Stimulated activated CD8-positive, alpha-beta memory T cell treated with anti-CD3 and anti-CD28 coated beads, Interleukin-4, amount 100 ng/mL, for 4 hours (primary cell): Measurements from ENCODE around the gene INTS6L.

Experiments
- DNase-seq, 2 donors: peaks; one replicate each; pipeline ENCODE4 v3.0.0-alpha.2; 2020; ENCODE audit warnings: low read depth in 2 of 2, low spot score in 1 of 2

The INTS6L gene, protein sequence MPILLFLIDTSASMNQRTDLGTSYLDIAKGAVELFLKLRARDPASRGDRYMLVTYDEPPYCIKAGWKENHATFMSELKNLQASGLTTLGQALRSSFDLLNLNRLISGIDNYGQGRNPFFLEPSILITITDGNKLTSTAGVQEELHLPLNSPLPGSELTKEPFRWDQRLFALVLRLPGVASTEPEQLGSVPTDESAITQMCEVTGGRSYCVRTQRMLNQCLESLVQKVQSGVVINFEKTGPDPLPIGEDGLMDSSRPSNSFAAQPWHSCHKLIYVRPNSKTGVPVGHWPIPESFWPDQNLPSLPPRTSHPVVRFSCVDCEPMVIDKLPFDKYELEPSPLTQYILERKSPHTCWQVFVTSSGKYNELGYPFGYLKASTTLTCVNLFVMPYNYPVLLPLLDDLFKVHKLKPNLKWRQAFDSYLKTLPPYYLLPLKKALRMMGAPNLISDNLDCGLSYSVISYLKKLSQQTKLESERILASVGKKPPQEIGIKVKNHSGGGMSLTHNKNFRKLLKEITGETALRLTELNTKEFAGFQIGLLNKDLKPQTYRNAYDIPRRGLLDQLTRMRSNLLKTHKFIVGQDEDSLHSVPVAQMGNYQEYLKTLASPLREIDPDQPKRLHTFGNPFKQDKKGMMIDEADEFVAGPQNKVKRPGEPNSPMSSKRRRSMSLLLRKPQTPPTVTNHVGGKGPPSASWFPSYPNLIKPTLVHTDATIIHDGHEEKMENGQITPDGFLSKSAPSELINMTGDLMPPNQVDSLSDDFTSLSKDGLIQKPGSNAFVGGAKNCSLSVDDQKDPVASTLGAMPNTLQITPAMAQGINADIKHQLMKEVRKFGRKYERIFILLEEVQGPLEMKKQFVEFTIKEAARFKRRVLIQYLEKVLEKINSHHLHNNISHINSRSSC

GRCh38 chrX:135520553-135521404 lies at the start of gene INTS6L:
TSS of gene INTS6L (plus strand) at chrX:135520660. CDS start at chrX:135520993, 333 bp downstream.
- DNase-seq = peak; percentile 50 to 72

- no peak for DNase-seq
Observed at GRCh38 chrX:135476378-135476777, 44.1 kb upstream of the INTS6L start.

- DNase-seq = no peak
Observed at GRCh38 chrX:135477576-135477975, 42.9 kb upstream of the INTS6L start.

- DNase-seq = no peak
Observed at GRCh38 chrX:135480076-135480475, 40.4 kb upstream of the INTS6L start.

DNA sequence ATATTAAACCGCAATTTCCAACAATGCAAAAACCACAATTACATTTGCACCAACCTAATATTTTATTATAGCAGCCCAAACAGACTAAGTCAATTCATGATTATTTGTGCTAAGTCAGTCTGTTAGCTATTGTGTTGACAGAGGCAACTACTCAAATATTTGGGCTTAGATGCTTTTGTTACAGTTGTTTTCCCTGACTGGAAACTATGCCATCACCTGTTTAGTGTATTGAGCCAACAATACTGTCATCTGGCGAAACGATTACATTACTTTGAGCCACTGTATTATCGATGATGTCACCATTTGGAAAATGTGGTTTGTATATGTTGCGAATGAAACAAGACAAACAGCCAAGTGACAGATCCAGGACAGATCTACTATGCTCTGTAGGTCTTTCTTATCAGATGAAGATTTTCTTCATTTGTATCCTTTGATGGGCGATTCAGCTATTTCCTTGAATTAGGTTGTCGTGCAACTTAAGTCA lies 38.7 kb upstream of the INTS6L start:
- no peak for DNase-seq

DNA sequence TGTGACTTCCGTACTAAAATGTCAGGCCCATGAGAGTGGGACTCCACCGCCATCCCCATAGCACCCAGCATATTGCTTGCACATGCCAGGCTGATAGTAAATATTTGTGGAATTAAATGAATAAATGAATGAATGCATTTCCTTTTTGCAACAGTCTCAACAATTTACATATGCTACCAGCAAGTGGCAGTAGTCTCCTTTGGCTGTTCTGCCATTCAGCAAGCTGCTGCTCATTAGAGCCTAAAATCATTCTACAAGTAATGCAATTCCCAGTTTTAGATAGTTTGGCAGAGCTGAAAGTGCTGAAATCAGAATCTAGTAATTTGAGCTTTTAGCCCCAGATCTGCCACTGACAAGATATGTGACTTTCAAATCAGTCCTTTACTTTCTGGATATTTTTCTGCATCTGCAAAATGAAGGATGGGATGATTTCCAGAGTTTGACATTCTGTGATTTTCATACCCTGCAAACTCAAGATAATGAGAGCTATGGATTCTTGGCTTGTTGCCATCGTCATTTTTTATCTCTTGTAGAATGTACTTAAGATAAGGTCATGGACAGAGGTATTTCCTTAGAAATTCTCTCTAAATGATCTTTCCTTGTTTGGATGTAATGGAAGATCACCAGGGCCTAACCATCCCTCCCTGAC lies 35.7 kb upstream of the INTS6L start:
- DNase-seq = no peak

DNA sequence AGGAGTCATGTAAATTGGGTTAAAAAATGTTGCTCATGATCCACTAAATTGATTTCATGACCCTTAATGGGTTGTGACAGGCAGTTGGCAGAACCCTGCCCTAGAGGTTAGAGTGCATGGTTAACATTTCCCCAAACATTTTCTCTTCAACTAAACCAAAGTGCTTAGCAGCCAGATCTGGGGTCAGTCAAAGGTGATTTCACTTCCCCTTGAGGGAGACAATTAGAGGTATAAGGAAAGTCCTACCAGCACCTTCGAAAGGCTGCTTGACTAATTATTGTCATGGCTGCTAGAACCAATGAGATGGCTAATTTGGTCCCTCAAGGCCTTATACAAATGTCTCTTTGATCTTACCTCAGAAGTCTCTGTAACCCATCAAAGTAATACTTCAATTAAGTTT lies 30.9 kb upstream of the INTS6L start:
- no peak for DNase-seq

- no peak for DNase-seq
Observed at GRCh38 chrX:135490979-135491514, 29.4 kb upstream of the INTS6L start.

DNA sequence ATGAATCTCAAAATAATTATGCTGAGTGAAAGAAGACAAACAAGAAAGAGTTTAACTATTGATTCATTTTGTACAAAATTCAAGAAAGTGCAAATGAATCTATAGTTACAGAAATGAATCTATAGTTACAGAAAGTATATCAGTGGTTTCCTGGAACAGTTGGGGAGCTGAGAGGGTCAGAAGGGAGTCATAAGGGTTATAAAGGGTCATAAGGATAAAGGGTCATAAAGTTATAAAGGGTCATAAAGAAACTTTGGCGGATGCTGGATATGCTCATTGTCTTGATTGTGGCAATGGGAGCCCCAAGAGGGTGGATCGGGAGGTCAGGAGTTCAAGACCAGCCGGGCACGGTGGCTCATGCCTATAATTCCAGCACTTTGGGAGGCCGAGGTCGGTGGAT lies 26.0 kb upstream of the INTS6L start:
- DNase-seq = no peak

GRCh38 chrX:135497736-135498135 lies 22.7 kb upstream of the INTS6L start:
- DNase-seq = no peak

DNA sequence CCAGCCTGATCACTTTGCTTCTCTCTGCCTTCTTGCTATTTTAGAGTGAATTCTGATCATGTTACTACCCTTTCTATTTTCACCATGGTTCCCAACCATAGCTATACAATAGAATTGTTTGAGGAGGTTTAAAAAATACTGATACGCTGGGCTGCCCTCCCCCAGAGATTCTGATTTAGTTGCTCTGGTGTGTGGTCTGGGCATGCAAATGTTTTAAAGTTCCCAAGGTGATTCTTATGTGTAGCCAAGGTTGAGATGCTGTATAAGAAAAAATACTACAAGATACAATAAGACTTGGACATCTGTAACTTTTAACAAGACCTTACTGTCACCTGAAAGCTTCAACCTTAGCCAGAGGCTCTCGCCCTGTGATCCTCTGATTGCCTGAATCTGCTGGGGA lies 22.2 kb upstream of the INTS6L start:
- DNase-seq = no peak

- DNase-seq = no peak
Observed at GRCh38 chrX:135505351-135505750, 15.1 kb upstream of the INTS6L start.

- DNase-seq = no peak
Observed at GRCh38 chrX:135509885-135510284, 10.6 kb upstream of the INTS6L start.

DNA sequence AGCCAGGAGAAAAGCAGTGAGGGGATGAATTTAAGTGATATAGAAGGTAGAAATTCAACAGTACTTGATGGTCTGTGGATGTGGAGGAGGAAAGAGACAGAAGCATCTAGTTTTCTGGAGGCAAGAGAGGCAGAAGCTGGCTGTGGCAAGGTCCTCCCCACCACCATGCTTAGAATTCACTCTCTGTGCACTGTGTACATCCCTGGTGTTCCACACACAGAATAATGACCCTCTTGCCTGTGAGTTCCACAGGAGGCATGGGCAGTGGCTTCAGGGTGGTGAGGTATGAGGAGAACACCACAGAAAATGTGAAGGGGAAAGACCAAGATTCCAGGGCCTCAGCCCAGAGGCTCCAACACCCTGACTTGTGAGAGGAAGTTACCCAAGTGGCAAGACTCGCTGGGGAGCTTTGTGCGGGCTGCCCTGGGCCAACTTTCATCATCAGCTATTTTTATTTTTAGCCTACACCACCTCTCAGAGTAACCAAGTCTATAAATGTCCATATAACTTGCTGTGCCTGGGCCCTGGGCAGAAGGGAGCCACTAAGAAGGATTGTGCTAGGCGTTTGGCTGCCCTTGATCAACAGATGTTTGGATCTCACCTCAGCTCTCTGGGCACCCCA lies 7.8 kb upstream of the INTS6L start:
- no peak for DNase-seq

- no peak for DNase-seq
Observed at GRCh38 chrX:135513130-135513515, 7.3 kb upstream of the INTS6L start.

DNA sequence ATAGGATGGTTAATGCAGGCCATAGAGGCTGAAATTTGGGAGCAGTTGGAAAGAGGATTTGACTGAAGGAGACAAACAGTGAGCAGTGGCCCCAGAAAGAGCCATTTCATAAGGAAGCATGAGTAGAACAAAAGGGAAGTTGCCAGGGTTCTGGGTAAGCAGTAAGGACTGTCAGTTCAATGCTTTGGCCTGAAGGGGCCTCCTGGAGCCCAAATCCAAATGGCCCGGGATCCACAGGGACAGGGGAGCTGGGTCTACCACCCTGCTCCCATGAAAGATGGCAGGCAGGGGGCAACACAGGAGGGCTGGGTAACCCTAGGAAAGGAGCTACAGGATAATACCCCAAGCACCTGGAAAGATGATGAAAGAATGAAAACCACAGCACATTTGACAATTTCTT lies 4.1 kb upstream of the INTS6L start:
- no peak for DNase-seq

- no peak for DNase-seq
Observed at GRCh38 chrX:135518161-135518560, 2.3 kb upstream of the INTS6L start.

- no peak for DNase-seq
Observed at GRCh38 chrX:135520022-135520552, 373 bp upstream of the INTS6L start.

- peak; percentile 49 to 72 for DNase-seq
Observed at GRCh38 chrX:135521405-135522131, 1.1 kb downstream of the INTS6L start.
